NT2/D1 (cell line): ENCODE data around the gene ZNF292.
"Not testable (repeated sequence)": the region's sequence is repeated elsewhere in the genome, so short reads cannot be mapped to it uniquely, and the experiment has no call there.

Experiments used
- DNase-seq: peaks from one replicate; pipeline ENCODE4 v3.0.0-alpha.2; 2011; ENCODE audit warnings: low read depth, low spot score
- H3K27me3 ChIP-seq: 2 replicates; pipeline ENCODE4 v1.6.0; 2011; ENCODE audit warnings: mild to moderate bottlenecking; ENCODE audit not compliant: insufficient read length, insufficient read depth
- H3K36me3 ChIP-seq: 2 replicates; pipeline ENCODE4 v1.6.1; 2011; ENCODE audit warnings: mild to moderate bottlenecking, low read length, mixed read lengths; ENCODE audit not compliant: insufficient read depth, insufficient read length
- H3K4me1 ChIP-seq: 2 replicates; pipeline ENCODE4 v1.5.1; 2011; ENCODE audit not compliant: insufficient read depth, insufficient read length
- H3K4me3 ChIP-seq: 2 replicates; pipeline ENCODE4 v1.5.1; 2011; ENCODE audit warnings: low read depth; ENCODE audit not compliant: insufficient read length
- H3K9ac ChIP-seq: 2 replicates; pipeline ENCODE4 v1.6.0; 2011; ENCODE audit warnings: low read depth; ENCODE audit not compliant: insufficient read length
- H3K9me3 ChIP-seq: 2 replicates; pipeline ENCODE4 v1.5.1; 2011; ENCODE audit warnings: mild to moderate bottlenecking, low read length; ENCODE audit not compliant: insufficient read depth
- SUZ12 ChIP-seq: IDR thresholded peaks from 2 replicates; pipeline ENCODE4 v1.6.1; 2011; ENCODE audit not compliant: insufficient read length, insufficient read depth; ENCODE audit errors: extremely low read depth
- YY1 ChIP-seq: IDR thresholded peaks from 2 replicates; pipeline ENCODE4 v1.6.1; 2011; ENCODE audit not compliant: insufficient read length, insufficient read depth
- ZNF274 ChIP-seq: IDR thresholded peaks from 2 replicates; pipeline ENCODE4 v1.6.1; 2011; ENCODE audit warnings: mild to moderate bottlenecking, low read depth, low read length

ZNF292 gene

GRCh38 chr6:87181903-87182302, 26.5 kb downstream of the ZNF292 start:
- no peak overlapping the region for H3K4me3 ChIP-seq
- no peaks in the 10 kb centered on the region for H3K27me3 ChIP-seq
- no peak overlapping the region for H3K9ac ChIP-seq
- no peak for DNase-seq
- TF ChIP-seq ZNF274 = no peak
- TF ChIP-seq SUZ12 = no peak
- no peak for TF ChIP-seq YY1
- no peaks in the 10 kb centered on the region for H3K9me3 ChIP-seq
- peaks cover 12% of the 10 kb centered on the region for H3K36me3 ChIP-seq
- H3K4me1 ChIP-seq = no peaks in the 10 kb centered on the region

DNA sequence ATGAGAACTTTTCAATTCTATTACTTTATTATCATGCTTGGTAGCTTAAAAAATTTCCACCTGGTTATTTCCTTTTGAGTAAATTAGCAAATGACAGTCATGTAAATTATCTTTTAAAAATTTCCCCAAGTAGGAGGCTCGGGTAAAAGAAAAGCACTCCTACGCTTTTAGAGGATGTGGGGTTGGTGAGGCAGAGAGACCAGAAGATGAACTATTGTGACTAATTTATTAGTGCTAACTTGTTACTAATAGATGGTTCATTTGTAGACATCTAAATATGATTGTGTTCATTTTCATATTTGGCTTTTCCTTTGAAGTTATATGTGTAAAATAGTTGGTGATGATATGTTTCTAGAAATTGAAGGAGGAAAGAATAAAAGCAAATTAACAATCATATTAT, 27.0 kb downstream of the ZNF292 start:
- Histone ChIP-seq H3K4me1 (no peaks in the 10 kb centered on the region), H3K36me3 (peaks cover 12% of the 10 kb centered on the region), H3K4me3 (no peak overlapping the region), H3K9ac (no peak overlapping the region), H3K9me3 (no peaks in the 10 kb centered on the region), H3K27me3 (no peaks in the 10 kb centered on the region)
- TF ChIP-seq SUZ12 = no peak
- TF ChIP-seq YY1 = no peak
- TF ChIP-seq ZNF274 = no peak
- DNase-seq = no peak

DNA sequence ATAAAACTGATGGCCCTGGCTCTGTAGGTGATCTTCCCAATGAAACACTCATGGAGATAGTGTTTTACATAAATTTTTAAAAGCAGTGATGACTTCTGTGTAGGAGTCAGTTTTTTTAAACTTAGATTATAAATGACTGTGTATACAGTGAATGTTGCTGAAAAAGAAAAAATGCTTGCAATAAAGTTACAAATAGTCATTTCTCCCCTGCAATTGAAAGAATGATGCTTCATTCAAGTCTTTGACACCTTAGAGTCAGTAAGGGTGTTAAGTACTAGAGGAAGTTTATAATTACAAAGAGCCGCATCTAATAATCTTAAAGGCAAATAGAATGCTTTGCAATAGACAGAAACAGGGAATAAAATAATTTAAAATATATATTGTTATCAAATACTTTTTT, 27.6 kb downstream of the ZNF292 start:
- no peaks in the 10 kb centered on the region for H3K4me1 ChIP-seq
- DNase-seq = no peak
- no peak overlapping the region for H3K4me3 ChIP-seq
- H3K9me3 ChIP-seq = no peaks in the 10 kb centered on the region
- TF ChIP-seq SUZ12 = no peak
- no peaks in the 10 kb centered on the region for H3K27me3 ChIP-seq
- H3K9ac ChIP-seq = no peak overlapping the region
- peaks cover 12% of the 10 kb centered on the region for H3K36me3 ChIP-seq

DNA sequence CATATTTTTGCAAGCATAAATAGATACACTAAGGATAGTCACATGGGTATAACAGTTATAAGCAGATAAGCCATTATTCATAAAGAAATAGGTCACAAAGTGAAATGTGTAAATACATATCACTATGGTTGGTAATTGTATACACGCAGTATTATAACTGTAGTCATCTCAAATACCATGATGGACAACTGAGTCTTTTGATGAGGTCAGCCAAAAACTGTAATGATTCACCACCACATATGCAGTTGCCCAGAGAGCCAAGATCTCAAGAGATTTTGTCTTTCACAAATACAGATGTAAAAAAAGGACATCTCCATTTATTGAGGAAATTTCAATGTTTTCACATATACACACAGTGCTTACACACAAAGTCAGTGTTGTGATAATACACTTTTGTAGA, 28.3 kb downstream of the ZNF292 start:
- Histone ChIP-seq H3K9me3 (no peaks in the 10 kb centered on the region), H3K27me3 (no peaks in the 10 kb centered on the region), H3K4me3 (no peak overlapping the region), H3K9ac (no peak overlapping the region), H3K36me3 (peaks cover 12% of the 10 kb centered on the region), H3K4me1 (no peaks in the 10 kb centered on the region)
- no peak for TF ChIP-seq YY1
- no peak for TF ChIP-seq SUZ12
- no peak for TF ChIP-seq ZNF274
- DNase-seq = no peak

DNA sequence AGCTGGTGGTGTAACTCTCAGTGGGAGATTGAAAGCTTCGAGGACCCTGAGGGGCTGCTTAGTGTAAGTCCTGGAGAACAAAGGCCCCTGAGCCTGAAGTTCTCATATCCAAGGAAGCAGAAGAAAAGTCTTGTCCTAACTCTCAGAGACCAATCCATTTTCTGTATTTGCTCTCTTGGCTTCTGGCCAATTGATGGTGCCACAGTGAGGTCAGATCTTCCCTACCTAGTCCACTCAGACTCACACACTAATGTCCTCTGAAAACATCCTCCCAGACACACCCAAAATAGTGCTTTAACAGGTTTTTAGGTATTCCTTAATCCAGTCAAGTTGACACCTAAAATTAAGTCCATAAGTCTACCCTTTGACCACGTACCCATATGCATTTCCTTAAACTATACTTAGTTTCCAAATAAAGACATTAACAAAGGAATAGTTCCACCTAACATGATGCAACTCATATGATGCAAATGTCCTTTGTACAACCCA, 29.4 kb downstream of the ZNF292 start:
- Histone ChIP-seq H3K36me3 (peaks cover 12% of the 10 kb centered on the region), H3K9me3 (no peaks in the 10 kb centered on the region), H3K4me1 (no peaks in the 10 kb centered on the region), H3K9ac (no peak overlapping the region), H3K4me3 (no peak overlapping the region), H3K27me3 (no peaks in the 10 kb centered on the region)
- no peak for TF ChIP-seq YY1
- TF ChIP-seq ZNF274 = no peak
- TF ChIP-seq SUZ12 = no peak
- DNase-seq = no peak

DNA sequence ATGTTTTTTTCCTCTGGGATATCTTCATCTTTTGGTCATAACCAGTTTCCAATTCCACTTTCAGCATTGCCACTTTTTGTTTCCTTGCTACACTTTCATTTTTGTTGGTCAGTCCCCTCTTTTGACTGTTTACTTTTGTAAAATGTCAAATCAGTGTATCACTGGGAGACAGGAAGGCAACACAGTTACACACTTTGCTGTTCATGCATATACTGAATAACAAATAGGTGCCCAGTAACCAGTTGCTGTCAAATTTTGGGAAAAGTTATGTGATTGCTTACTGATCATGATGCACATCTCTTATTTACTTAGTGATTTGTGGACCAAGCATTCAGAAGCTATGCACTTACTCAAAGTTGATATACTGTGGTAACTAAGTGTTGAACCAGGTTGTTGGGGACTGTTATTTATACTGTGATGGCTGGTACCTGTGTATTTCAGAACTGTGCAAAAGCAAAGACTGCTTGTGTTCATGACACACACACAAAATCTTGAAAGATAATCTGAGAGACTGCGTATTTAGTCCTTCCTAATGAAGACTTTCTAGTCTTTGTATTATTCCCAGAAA, 41.0 kb downstream of the ZNF292 start:
- no peak for DNase-seq
- H3K36me3 ChIP-seq = no peaks in the 10 kb centered on the region
- H3K4me1 ChIP-seq = no peaks in the 10 kb centered on the region
- no peak overlapping the region for H3K9ac ChIP-seq
- no peaks in the 10 kb centered on the region for H3K27me3 ChIP-seq
- TF ChIP-seq YY1 = no peak
- no peak for TF ChIP-seq ZNF274
- no peak for TF ChIP-seq SUZ12
- H3K4me3 ChIP-seq = no peak overlapping the region
- H3K9me3 ChIP-seq = no peaks in the 10 kb centered on the region

DNA sequence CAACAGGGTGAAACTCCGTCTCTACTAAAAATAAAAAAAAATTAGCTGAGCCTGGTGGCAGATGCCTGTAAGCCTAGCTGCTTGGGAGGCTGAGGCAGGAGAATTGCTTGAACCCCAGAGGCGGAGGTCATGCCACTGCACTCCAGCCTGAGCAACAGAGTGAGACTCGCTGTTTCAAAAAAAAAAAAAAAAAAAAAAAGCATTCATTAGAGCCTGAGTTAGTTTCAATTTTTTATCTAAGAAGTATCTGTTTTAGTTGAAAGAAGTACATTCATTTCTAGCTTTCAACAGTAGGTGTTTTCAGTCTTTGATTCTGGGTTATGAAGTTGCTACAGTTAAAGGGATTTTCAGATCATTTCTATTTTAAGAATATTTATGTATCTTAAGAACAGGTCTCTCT, 42.2 kb downstream of the ZNF292 start:
- no peaks in the 10 kb centered on the region for H3K27me3 ChIP-seq
- no peak for DNase-seq
- H3K4me3 ChIP-seq = no peak overlapping the region
- no peaks in the 10 kb centered on the region for H3K9me3 ChIP-seq
- H3K9ac ChIP-seq = no peak overlapping the region
- no peaks in the 10 kb centered on the region for H3K36me3 ChIP-seq
- H3K4me1 ChIP-seq = no peaks in the 10 kb centered on the region
- no peak for TF ChIP-seq ZNF274
- TF ChIP-seq YY1 = no peak
- no peak for TF ChIP-seq SUZ12

- not testable (repeated sequence) for DNase-seq, H3K27me3 ChIP-seq, H3K4me1 ChIP-seq, H3K9me3 ChIP-seq, H3K36me3 ChIP-seq, H3K9ac ChIP-seq, H3K4me3 ChIP-seq
These were observed 42.9 kb downstream of the ZNF292 start for GRCh38 chr6:87198022-87198810.
